ENCODE data around the gene TRABD2B. TPM values are rescaled to one million over a fixed set of nuclear protein-coding genes. Genes with fewer than 3 reads are reported as not detected.

Gene TRABD2B
- total and polyA plus RNA-seq, 2 of the 13 experiments (the other 11 are each of a cell fraction or from before 2014, with no cell fraction given), result 0.04 TPM; not detected in 1

- TF ChIP-seq THAP9 (CRISPR knock-in tag; IDR thresholded peaks at IDR 0.05; ENCODE audit: borderline replicate concordance), result no peak
These were observed 108.9 kb downstream of the TRABD2B start (continued) for GRCh38 chr1:47888294-47888629.

- ATAC-seq (no peak; the same call in 2 of the 3 replicates), DNase-seq (ENCODE audit: low spot score) (no peak), FAIRE-seq (no peak)
- intact Hi-C loops (cut with micrococcal nuclease; ENCODE audit: unreplicated experiment), result no loop called here
- 50% methylated on average over 15 of the region's 16 CpGs for WGBS (ENCODE audit: low lambda C conversion rate)
- no peak overlapping the region for H3K27ac ChIP-seq (ENCODE audit: extremely low read length, insufficient read depth, low read length)
- H3K9me3 ChIP-seq (ENCODE audit: low read length), result no peaks in the 10 kb centered on the region
- no peak overlapping the region for H3K4me3 ChIP-seq (replicated peaks in 1 of 3; ENCODE audit: insufficient read depth in 1 of 3, low read depth in 2 of 3, low read length in 3 of 3)
- H3K4me2 ChIP-seq (ENCODE audit: low read depth, low read length), result no peak overlapping the region; the same call in 1 of the 2 replicates
- H3K36me3 ChIP-seq (replicated peaks in 1 of 2; ENCODE audit: control insufficient read depth in 1 of 2, insufficient read depth in 2 of 2, low read length in 2 of 2), result no peaks in the 10 kb centered on the region
- H4K20me1 ChIP-seq (ENCODE audit: insufficient read depth, low read length), result no peaks in the 10 kb centered on the region
- H3K27me3 ChIP-seq (ENCODE audit: control insufficient read depth in 1 of 2, insufficient read depth in 2 of 2, low read length in 2 of 2), result no peaks in the 10 kb centered on the region
- no TSS peak for BruUV-seq (replicated peaks)
- CTCF ChIA-PET (ENCODE audit: low intra/inter-chr PET ratio, low total read pairs), result no interaction called here
- peaks cover 59% of the 10 kb centered on the region for H3K4me1 ChIP-seq (ENCODE audit: insufficient read depth, low read length)
- no peaks in the 10 kb centered on the region for H3K79me2 ChIP-seq (ENCODE audit: insufficient read depth, low read length)
- TF ChIP-seq ETV6 (CRISPR knock-in tag; conservative IDR thresholded peaks at IDR 0.05), result no peak
- TF ChIP-seq ZNF207 (IDR thresholded peaks at IDR 0.05; ENCODE audit: borderline replicate concordance), result no peak
- TF ChIP-seq POLR2A (IDR thresholded peaks at IDR 0.05; ENCODE audit: insufficient read depth in 1 of 2, low read depth in 2 of 2, low read length in 2 of 2), result no peak
- no peak for TF ChIP-seq TBL1XR1 (IDR thresholded peaks at IDR 0.05; ENCODE audit: borderline replicate concordance, low read length, partially characterized antibody)
- TF ChIP-seq ETV5 (CRISPR knock-in tag; IDR thresholded peaks at IDR 0.05; ENCODE audit: borderline replicate concordance), result no peak
- no peak for TF ChIP-seq SIX1 (CRISPR knock-in tag; IDR thresholded peaks at IDR 0.05; ENCODE audit: borderline replicate concordance)
- TF ChIP-seq PLRG1 (conservative IDR thresholded peaks at IDR 0.05), result no peak
- no peak for TF ChIP-seq YEATS4 (CRISPR knock-in tag; IDR thresholded peaks at IDR 0.05; ENCODE audit: borderline replicate concordance)
- no peak for TF ChIP-seq ZNF30 (CRISPR knock-in tag; IDR thresholded peaks at IDR 0.05)
- TF ChIP-seq PITX1 (CRISPR knock-in tag; IDR thresholded peaks at IDR 0.05), result no peak
- TF ChIP-seq ZNF570 (CRISPR knock-in tag; IDR thresholded peaks at IDR 0.05; ENCODE audit: borderline replicate concordance), result no peak
- TF ChIP-seq ZNF761 (CRISPR knock-in tag; conservative IDR thresholded peaks at IDR 0.05), result no peak
- TF ChIP-seq CBX2 (IDR thresholded peaks at IDR 0.05; ENCODE audit: low read depth, low read length), result no peak
- no peak for TF ChIP-seq CBX2 (CRISPR knock-in tag; IDR thresholded peaks at IDR 0.05; ENCODE audit: low read depth)
- TF ChIP-seq ZNF251 (CRISPR knock-in tag; IDR thresholded peaks at IDR 0.05), result no peak
- TF ChIP-seq KDM4B (CRISPR knock-in tag; IDR thresholded peaks at IDR 0.05), result no peak
- TF ChIP-seq ZBTB25 (CRISPR knock-in tag; IDR thresholded peaks at IDR 0.05), result no peak
- no peak for TF ChIP-seq ZNF598 (CRISPR knock-in tag; IDR thresholded peaks at IDR 0.05; ENCODE audit: borderline replicate concordance)
- no peak for TF ChIP-seq ZNF460 (CRISPR knock-in tag; IDR thresholded peaks at IDR 0.05; ENCODE audit: borderline replicate concordance)
- no peak for TF ChIP-seq ZSCAN31 (CRISPR knock-in tag; IDR thresholded peaks at IDR 0.05; ENCODE audit: low read depth)
- no peak for TF ChIP-seq PTBP1 (IDR thresholded peaks at IDR 0.05; ENCODE audit: low read depth, low read length, poor library complexity, severe bottlenecking)
- in situ Hi-C loops (cut with HindIII; ENCODE audit: extremely low pct_ligation_motif_present, low pct_unique_long_range_greater_than_20kb), result no loop called here
- POLR2A ChIA-PET, result no interaction called here
- H2AFZ ChIP-seq (ENCODE audit: low read length), result no peak overlapping the region
- H3K9ac ChIP-seq (ENCODE audit: insufficient read depth, low read depth, low read length), result no peak overlapping the region
These were observed 109.5 kb downstream of the TRABD2B start for GRCh38 chr1:47887475-47888293.
